D721Med (cell line): Measurements from ENCODE around the gene ZBED2.

Experiments
- DNase-seq: peaks from one replicate; pipeline ENCODE4 v3.0.0; 2011; ENCODE audit warnings: low spot score; ENCODE audit not compliant: insufficient read length
- FAIRE-seq: peaks from 2 replicates; lab custom pipeline; 2011; peaks lifted over from hg19 to GRCh38; lab: Jason Lieb, UNC
- TF ChIP-seq, protein P1 (sequence below): IDR thresholded peaks from 2 replicates; pipeline ENCODE4 v1.5.1; 2012; ENCODE audit warnings: mild to moderate bottlenecking, control low read depth; ENCODE audit not compliant: insufficient read depth; ENCODE audit errors: missing control alignments

Gene ZBED2

DNA sequence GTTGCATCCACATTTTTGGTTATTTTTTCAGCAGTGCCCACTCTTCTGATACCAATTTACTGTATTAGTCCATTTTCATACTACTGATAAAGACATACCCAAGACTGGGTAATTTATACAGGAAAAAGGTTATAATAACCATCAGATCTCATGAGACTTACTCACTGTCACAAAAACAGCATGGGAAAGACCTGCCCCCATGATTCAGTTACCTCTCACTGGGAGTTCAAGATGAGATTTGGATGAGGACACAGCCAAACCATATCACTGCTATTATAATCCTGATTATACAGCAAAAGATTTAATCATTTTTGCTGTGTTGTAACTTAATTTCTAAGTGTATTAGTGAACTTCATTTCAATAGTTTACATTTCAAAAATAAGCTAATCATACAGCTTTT is 6.6 kb downstream of the ZBED2 start:
- FAIRE-seq: no peak
- DNase-seq: no peak
- TF ChIP-seq, protein P1, sequence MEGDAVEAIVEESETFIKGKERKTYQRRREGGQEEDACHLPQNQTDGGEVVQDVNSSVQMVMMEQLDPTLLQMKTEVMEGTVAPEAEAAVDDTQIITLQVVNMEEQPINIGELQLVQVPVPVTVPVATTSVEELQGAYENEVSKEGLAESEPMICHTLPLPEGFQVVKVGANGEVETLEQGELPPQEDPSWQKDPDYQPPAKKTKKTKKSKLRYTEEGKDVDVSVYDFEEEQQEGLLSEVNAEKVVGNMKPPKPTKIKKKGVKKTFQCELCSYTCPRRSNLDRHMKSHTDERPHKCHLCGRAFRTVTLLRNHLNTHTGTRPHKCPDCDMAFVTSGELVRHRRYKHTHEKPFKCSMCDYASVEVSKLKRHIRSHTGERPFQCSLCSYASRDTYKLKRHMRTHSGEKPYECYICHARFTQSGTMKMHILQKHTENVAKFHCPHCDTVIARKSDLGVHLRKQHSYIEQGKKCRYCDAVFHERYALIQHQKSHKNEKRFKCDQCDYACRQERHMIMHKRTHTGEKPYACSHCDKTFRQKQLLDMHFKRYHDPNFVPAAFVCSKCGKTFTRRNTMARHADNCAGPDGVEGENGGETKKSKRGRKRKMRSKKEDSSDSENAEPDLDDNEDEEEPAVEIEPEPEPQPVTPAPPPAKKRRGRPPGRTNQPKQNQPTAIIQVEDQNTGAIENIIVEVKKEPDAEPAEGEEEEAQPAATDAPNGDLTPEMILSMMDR: no peak

GRCh38 chr3:111585217-111585616 is 9.9 kb downstream of the ZBED2 start:
- DNase-seq (no peak), FAIRE-seq (no peak)

DNA sequence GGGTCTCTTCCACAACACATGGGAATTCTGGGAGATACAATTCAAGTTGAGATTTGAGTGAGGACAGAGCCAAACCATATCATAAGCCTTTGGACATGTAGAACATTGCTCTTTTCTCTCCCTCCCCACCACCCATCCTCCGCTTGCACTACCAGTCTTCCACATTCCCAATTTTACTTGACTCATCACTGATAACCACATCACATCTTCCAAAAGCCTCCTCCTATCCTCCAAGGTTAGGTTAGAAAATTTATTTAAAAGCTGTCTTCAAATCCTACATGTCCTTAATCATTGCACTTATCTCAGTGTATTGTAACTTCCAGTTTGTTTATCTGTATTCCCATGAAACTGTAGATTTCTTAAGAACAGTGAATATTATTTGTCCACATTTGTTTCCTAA is 10.4 kb downstream of the ZBED2 start:
- TF ChIP-seq, protein P1: no peak
- DNase-seq (no peak), FAIRE-seq (no peak)

More at GRCh38 chr3:111585217-111585616, 9.9 kb downstream of the ZBED2 start:
- TF ChIP-seq, protein P1: no peak

DNA sequence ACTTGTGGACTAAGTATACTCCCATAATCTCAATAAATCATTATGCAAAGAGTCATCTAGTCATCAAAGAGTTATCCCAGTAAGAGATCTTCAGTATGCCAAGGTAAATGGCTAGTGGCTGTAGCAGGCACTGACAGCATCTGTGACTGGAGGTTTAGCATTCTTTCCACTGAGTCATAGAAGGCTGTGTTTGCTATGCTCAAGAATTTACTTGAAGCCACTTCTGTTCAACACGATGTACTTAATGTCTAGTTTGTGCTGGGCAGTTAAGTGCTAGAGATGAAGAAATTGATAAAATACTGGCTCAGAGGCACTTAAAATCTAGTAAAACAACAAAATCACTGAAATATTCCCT is 13.0 kb downstream of the ZBED2 start:
- DNase-seq (no peak), FAIRE-seq (no peak)
- TF ChIP-seq, protein P1: no peak

DNA sequence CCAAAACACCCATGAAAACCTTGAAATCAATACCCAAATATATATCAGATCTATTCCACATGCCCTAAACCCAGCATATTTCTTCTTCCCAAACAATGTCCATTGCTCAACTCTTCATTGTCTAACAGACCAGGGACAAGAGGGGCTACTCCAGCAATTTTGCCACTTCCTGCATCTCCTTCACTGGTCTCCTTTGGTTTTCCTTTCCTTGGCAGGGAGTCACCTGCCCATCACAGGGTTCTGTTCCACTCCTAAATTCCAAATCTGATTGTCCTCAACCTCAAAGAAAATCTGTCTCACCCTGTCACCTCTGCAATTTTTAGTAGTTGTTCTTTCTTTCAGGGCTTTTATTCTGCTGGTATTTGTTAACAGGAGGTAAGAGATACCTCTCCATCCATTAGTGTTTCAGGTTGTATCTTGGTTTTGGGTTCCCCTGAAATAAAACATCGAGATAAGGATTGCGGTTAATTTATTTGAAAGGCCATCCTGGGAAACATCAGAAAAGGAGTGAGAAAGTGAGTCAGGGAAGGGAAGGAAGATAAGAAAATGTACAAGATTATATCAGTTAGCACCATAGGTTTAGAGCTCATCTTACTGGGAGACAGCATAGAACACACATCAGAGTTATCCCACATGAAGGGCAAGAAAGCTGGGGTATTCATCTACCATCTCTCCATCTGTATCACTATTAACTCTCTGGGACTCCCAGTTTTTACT is 13.6 kb downstream of the ZBED2 start:
- no peak for DNase-seq
- TF ChIP-seq, protein P1: no peak
- no peak for FAIRE-seq

- no peak for FAIRE-seq
- no peak for DNase-seq
- TF ChIP-seq, protein P1: no peak
These were observed 15.7 kb downstream of the ZBED2 start for GRCh38 chr3:111579495-111579894.

GRCh38 chr3:111578867-111579266 is 16.3 kb downstream of the ZBED2 start:
- DNase-seq (no peak), FAIRE-seq (no peak)
- TF ChIP-seq, protein P1: no peak
